Vagina (tissue), 2 donors: ENCODE results near the gene WNT9B. TPM values are rescaled to one million over a fixed set of nuclear protein-coding genes. Genes with fewer than 3 reads are reported as not detected.

Experiments used
- DNase-seq, 2 donors: peaks; one replicate each; pipeline ENCODE4 v3.0.0-alpha.2; 2017; ENCODE audit errors: extremely low spot score in 2 of 2
- H3K27ac ChIP-seq: fragments of 200-600 bp; sonication (generic); one replicate; pipeline ENCODE4 v1.5.1; 2019
- H3K27me3 ChIP-seq: fragments of 200-600 bp; sonication (generic); one replicate; pipeline ENCODE4 v1.5.1; 2019
- H3K36me3 ChIP-seq, 2 donors: fragments of 200-600 bp; sonication (generic); one replicate each; pipeline ENCODE4 v1.5.1; 2017 to 2019
- H3K4me1 ChIP-seq: fragments of 200-600 bp; sonication (generic); one replicate; pipeline ENCODE4 v1.5.1; 2019
- H3K4me3 ChIP-seq, 2 donors: fragments of 200-600 bp; sonication (generic); 1 replicate in 1 of 2; 2 replicates in 1 of 2; pipeline ENCODE4 v1.5.1; 2016 to 2019
- H3K9me3 ChIP-seq: fragments of 200-600 bp; sonication (generic); one replicate; pipeline ENCODE4 v1.5.1; 2019
- CTCF ChIP-seq, 3 experiments: fragments of 450-650 bp in 2 of 3; fragments of 200-600 bp in 1 of 3; sonication (generic) in 1 of 3; IDR thresholded peaks; one replicate each; pipeline ENCODE4 v1.5.1; 2017 to 2019; ENCODE audit warnings: antibody characterized with exemption in 3 of 3, mild to moderate bottlenecking in 2 of 3, moderate library complexity in 2 of 3
- POLR2A ChIP-seq, 2 donors: fragments of 450-650 bp; IDR thresholded peaks; one replicate each; pipeline ENCODE4 v1.6.1; 2017; ENCODE audit warnings: antibody characterized with exemption in 2 of 2, mild to moderate bottlenecking in 2 of 2, moderate library complexity in 2 of 2
- POLR2AphosphoS5 ChIP-seq, 2 donors: sonication (generic); formaldehyde crosslinking; IDR thresholded peaks; one replicate each; pipeline ENCODE4 v1.9.0; 2017; ENCODE audit warnings: antibody characterized with exemption in 2 of 2, mild to moderate bottlenecking in 2 of 2, low read depth in 1 of 2; ENCODE audit not compliant: insufficient read depth in 1 of 2
- intact Hi-C: fragments of 100-400 bp; cut with DNase I; formaldehyde crosslinking; loops from one replicate; pipeline ENCODE4 v1.15.1; 2023
- total RNA-seq: library from RNA; depleted of rRNA; stranded (reverse); fragments of >200 nt; gene quantifications from one replicate; pipeline ENCODE4 v1.2.3, GENCODE V29; 2016

WNT9B gene
- total RNA-seq, 1 donor from 2014 or later, result not detected

- Histone ChIP-seq H3K4me3 (no peak overlapping the region), H3K4me1 (no peaks in the 10 kb centered on the region), H3K36me3 (no peaks in the 10 kb centered on the region), H3K27me3 (no peaks in the 10 kb centered on the region), H3K9me3 (no peaks in the 10 kb centered on the region), H3K27ac (no peak overlapping the region)
- intact Hi-C loops, result no loop called here
- TF ChIP-seq CTCF (IDR thresholded peaks at IDR 0.05), result no peak
- TF ChIP-seq POLR2A (IDR thresholded peaks at IDR 0.05), result no peak
- no peak for TF ChIP-seq POLR2AphosphoS5 (IDR thresholded peaks at IDR 0.05; ENCODE audit: insufficient read depth in 1 of 2, low read depth in 1 of 2)
- no peak for DNase-seq
Observed at GRCh38 chr17:46869975-46870803, 18.8 kb downstream of the WNT9B start.

- no peak for DNase-seq
- intact Hi-C loops, result no loop called here
- H3K27ac ChIP-seq, result no peak overlapping the region
- H3K27me3 ChIP-seq, result no peaks in the 10 kb centered on the region
- no peaks in the 10 kb centered on the region for H3K4me1 ChIP-seq
- no peak for TF ChIP-seq POLR2A (IDR thresholded peaks at IDR 0.05)
- no peak for TF ChIP-seq CTCF (IDR thresholded peaks at IDR 0.05)
- no peak for TF ChIP-seq POLR2AphosphoS5 (IDR thresholded peaks at IDR 0.05; ENCODE audit: insufficient read depth in 1 of 2, low read depth in 1 of 2)
- H3K36me3 ChIP-seq, result no peaks in the 10 kb centered on the region
- no peaks in the 10 kb centered on the region for H3K9me3 ChIP-seq
- no peak overlapping the region for H3K4me3 ChIP-seq
Observed at GRCh38 chr17:46872421-46872820, 21.0 kb downstream of the WNT9B start.

GRCh38 chr17:46873941-46874645 lies 22.7 kb downstream of the WNT9B start:
- DNase-seq, result no peak
- TF ChIP-seq CTCF (IDR thresholded peaks at IDR 0.05) (no peak), POLR2A (IDR thresholded peaks at IDR 0.05) (no peak), POLR2AphosphoS5 (IDR thresholded peaks at IDR 0.05; ENCODE audit: insufficient read depth in 1 of 2, low read depth in 1 of 2) (no peak)
- intact Hi-C loops, result no loop called here
- H3K27me3 ChIP-seq, result no peaks in the 10 kb centered on the region
- H3K27ac ChIP-seq, result no peak overlapping the region
- no peaks in the 10 kb centered on the region for H3K9me3 ChIP-seq
- H3K4me1 ChIP-seq, result no peaks in the 10 kb centered on the region
- no peak overlapping the region for H3K4me3 ChIP-seq
- no peaks in the 10 kb centered on the region for H3K36me3 ChIP-seq

- Histone ChIP-seq H3K4me3 (no peak overlapping the region), H3K4me1 (no peaks in the 10 kb centered on the region), H3K27me3 (no peaks in the 10 kb centered on the region), H3K27ac (no peak overlapping the region), H3K36me3 (no peaks in the 10 kb centered on the region), H3K9me3 (no peaks in the 10 kb centered on the region)
- no peak for TF ChIP-seq POLR2AphosphoS5 (IDR thresholded peaks at IDR 0.05; ENCODE audit: insufficient read depth in 1 of 2, low read depth in 1 of 2)
- TF ChIP-seq POLR2A (IDR thresholded peaks at IDR 0.05), result no peak
- no peak for TF ChIP-seq CTCF (IDR thresholded peaks at IDR 0.05)
- intact Hi-C loops, result no loop called here
- no peak for DNase-seq
Observed at GRCh38 chr17:46874906-46875305, 23.5 kb downstream of the WNT9B start.
